ENCODE measurements around the gene TRIM13.

- TF ChIP-seq TARDBP (IDR thresholded peaks at IDR 0.05): no peak
- TF ChIP-seq PKNOX1 (IDR thresholded peaks at IDR 0.05): no peak
- no peak for TF ChIP-seq ARNT (IDR thresholded peaks at IDR 0.05)
- no peak for TF ChIP-seq ZNF384 (IDR thresholded peaks at IDR 0.05)
- TF ChIP-seq BHLHE40 (IDR thresholded peaks at IDR 0.05; ENCODE audit: borderline replicate concordance): no peak
- no peak for TF ChIP-seq NFRKB (IDR thresholded peaks at IDR 0.05)
- no peak for TF ChIP-seq LEF1 (IDR thresholded peaks at IDR 0.05; ENCODE audit: borderline replicate concordance)
These were observed 57.0 kb downstream of the TRIM13 start for GRCh38 chr13:50053844-50054243.

Data from HEK293T (cell line).